Ovary (tissue), 9 donors: ENCODE measurements around the gene UBL4A. TPM values are rescaled to one million over a fixed set of nuclear protein-coding genes. Genes with fewer than 3 reads are reported as not detected.

Source experiments
- DNase-seq, 5 donors: peaks; one replicate each; pipeline ENCODE4 v3.0.0-alpha.2; 2019 to 2020
- H3K27ac ChIP-seq, 2 donors: fragments of 200-600 bp; one replicate each; pipeline versions ENCODE4 v1.5.1 to v1.8.0; 2019 to 2022
- H3K27me3 ChIP-seq: fragments of 200-600 bp; one replicate; pipeline ENCODE4 v1.8.0; 2022
- H3K36me3 ChIP-seq: fragments of 200-600 bp; sonication (generic); one replicate; pipeline ENCODE4 v1.5.1; 2019
- H3K4me1 ChIP-seq: one replicate; pipeline ENCODE4 v1.8.1; 2013; ENCODE audit warnings: mild to moderate bottlenecking, moderate library complexity; ENCODE audit not compliant: insufficient read depth
- H3K4me3 ChIP-seq: fragments of 200-600 bp; sonication (generic); one replicate; pipeline ENCODE4 v1.5.1; 2017
- H3K9me3 ChIP-seq, 2 donors: fragments of 200-600 bp in 1 of 2; sonication (generic) in 1 of 2; one replicate each; pipeline versions ENCODE4 v1.5.1 to v1.8.1; 2013 to 2019; ENCODE audit warnings: mild to moderate bottlenecking in 1 of 2, moderate library complexity in 1 of 2
- CTCF ChIP-seq, 3 donors: fragments of 450-650 bp in 2 of 3; fragments of 200-600 bp in 1 of 3; IDR thresholded peaks; one replicate each; pipeline versions ENCODE4 v1.5.1 to v1.8.0; 2016 to 2022; ENCODE audit warnings: antibody characterized with exemption in 3 of 3, mild to moderate bottlenecking in 1 of 3
- EP300 ChIP-seq: sonication (generic); formaldehyde crosslinking; IDR thresholded peaks from one replicate; pipeline ENCODE4 v1.6.1; 2017; ENCODE audit warnings: antibody characterized with exemption
- POLR2A ChIP-seq: fragments of 450-650 bp; IDR thresholded peaks from one replicate; pipeline ENCODE4 v1.6.1; 2017; ENCODE audit warnings: antibody characterized with exemption, mild to moderate bottlenecking, moderate library complexity
- WGBS, 3 donors: extraction: QIAGEN DNeasy Blood & Tissue Kit in 1 of 3; methylation state at CpG; one replicate each; pipeline versions ENCODE4 v1.1.5 to v1.1.7; 2013 to 2017; 5-methylcytosine and 5-hydroxymethylcytosine counted together
- intact Hi-C, 4 donors: fragments of 100-400 bp; cut with DNase I; formaldehyde crosslinking; loops; one replicate each; pipeline versions ENCODE4 v1.11.0 to v1.15.1; 2022 to 2023
- polyA plus RNA-seq, 2 donors: library from polyadenylated mRNA; stranded (reverse); fragments of 200-250 nt in 1 of 2; fragments of 350-450 nt in 1 of 2; fragmentation: Illumina TruSeq in 1 of 2; extraction: RNeasy Lipid Tissue Mini Kit (QIAGEN cat#74804) in 1 of 2; gene quantifications; one replicate each; pipeline ENCODE4 v1.2.3, GENCODE V29; 2013 to 2014
- total RNA-seq, 7 donors: library from RNA; depleted of rRNA in 2 of 7; stranded (reverse); fragments of >200 nt in 2 of 7; fragmentation: NEBNext Ultra II Directional in 3 of 7; extraction: Animal tissue kit (Norgen Biotek cat#: 25700) in 3 of 7; gene quantifications; one replicate each; pipeline versions ENCODE4 v1.1.0 to v1.2.4, GENCODE V29; 2016 to 2023
- donor health status: DM: no; HTN: no; CAD: no; lungs with moderate emphysema.
- donor health status: DM: no; HTN: no; CAD: no.
- donor health status: Bipolar disorder and iron deficiency.
- donor health status: DM: yes; HTN: yes; CAD: no.
- donor health status: DM: no; HTN: no; CAD: no.
- donor health status: DM: yes; HTN: yes; CAD: no.

Gene UBL4A
- total and polyA plus RNA-seq, 9 donors: 14.6 to 35.5 (median 27.9) TPM

- DNase-seq: no peak
- Histone ChIP-seq H3K4me3 (peak overlapping the region; percentile 50), H3K27ac (peak overlapping the region in 1 of 2 donors; percentile 12), H3K36me3 (no peaks in the 10 kb centered on the region), H3K4me1 (no peaks in the 10 kb centered on the region), H3K9me3 (no peaks in the 10 kb centered on the region), H3K27me3 (no peaks in the 10 kb centered on the region)
- 44 to 59% (median 56%) methylated on average over 15 of the region's 15 CpGs for WGBS, 3 donors
- no peak for TF ChIP-seq POLR2A
- no peak for TF ChIP-seq EP300
- TF ChIP-seq CTCF (IDR thresholded peaks at IDR 0.05): no peak
- intact Hi-C loops: no loop called here
These were observed 27.2 kb downstream of the UBL4A start for GRCh38 chrX:154458954-154459778.

GRCh38 chrX:154458116-154458953, 28.1 kb downstream of the UBL4A start, which contains the start of gene PLXNA3:
TSS of gene PLXNA3 (plus strand) at chrX:154458281. CDS start at chrX:154460184, 1,903 bp downstream.
- Histone ChIP-seq H3K27me3 (no peaks in the 10 kb centered on the region), H3K4me3 (peak within 1 kb of the TSS; percentile 50), H3K9me3 (no peaks in the 10 kb centered on the region), H3K36me3 (no peaks in the 10 kb centered on the region), H3K4me1 (no peaks in the 10 kb centered on the region), H3K27ac (peak within 1 kb of the TSS; percentile 51 to 73)
- 21 to 43% (median 34%) methylated on average over 12 to 88 of the region's 88 CpGs for WGBS, 3 donors
- TF ChIP-seq CTCF (IDR thresholded peaks at IDR 0.05) (no peak), EP300 (no peak), POLR2A (peak; percentile 40)
- peak in 4 of 5 donors; percentile 55 to 76 (median 66) for DNase-seq
- intact Hi-C loops: no loop called here

GRCh38 chrX:154457491-154458115, 28.8 kb downstream of the UBL4A start:
- intact Hi-C loops: no loop called here
- WGBS, 3 donors: 31 to 40% (median 35%) methylated on average over 38 to 65 of the region's 65 CpGs
- Histone ChIP-seq H3K9me3 (no peaks in the 10 kb centered on the region), H3K4me3 (peak overlapping the region; percentile 50), H3K27me3 (no peaks in the 10 kb centered on the region), H3K36me3 (no peaks in the 10 kb centered on the region), H3K4me1 (no peaks in the 10 kb centered on the region), H3K27ac (peak overlapping the region; percentile 51 to 73)
- DNase-seq: peak in 3 of 5 donors; percentile 45 to 72 (median 56)
- no peak for TF ChIP-seq CTCF (IDR thresholded peaks at IDR 0.05)
- no peak for TF ChIP-seq POLR2A
- TF ChIP-seq EP300: no peak

- Histone ChIP-seq H3K27ac (no peak overlapping the region), H3K9me3 (no peaks in the 10 kb centered on the region), H3K4me3 (no peak overlapping the region), H3K27me3 (no peaks in the 10 kb centered on the region), H3K36me3 (no peaks in the 10 kb centered on the region), H3K4me1 (no peaks in the 10 kb centered on the region)
- no peak for DNase-seq
- TF ChIP-seq CTCF (IDR thresholded peaks at IDR 0.05) (no peak), POLR2A (no peak), EP300 (no peak)
- WGBS, 3 donors: 89 to 91% (median 90%) methylated on average over 9 of the region's 9 CpGs
- intact Hi-C loops: no loop called here
These were observed 33.6 kb downstream of the UBL4A start for GRCh38 chrX:154452823-154453222.
